ENCODE results near the gene CFAP65.

- TF ChIP-seq POLR2A (IDR thresholded peaks at IDR 0.05), result no peak
- TF ChIP-seq CTCF (IDR thresholded peaks at IDR 0.05), result no peak
These were observed 46.0 kb upstream of the CFAP65 start for GRCh38 chr2:219087361-219087760.
